Epithelial cell of proximal tubule (primary cell): ENCODE data around the gene FSCN2. TPM values are rescaled to one million over a fixed set of nuclear protein-coding genes. Genes with fewer than 3 reads are reported as not detected.
A peak's percentile ranks its signal among the peaks of the same experiment; 100 is the strongest.

ENCODE experiments used
- DNase-seq: peaks from one replicate; pipeline ENCODE4 v3.0.0-alpha.2; 2011; ENCODE audit warnings: low read depth
- H3K4me3 ChIP-seq: 2 replicates; pipeline ENCODE4 v1.5.1; 2011; ENCODE audit warnings: low read depth, mild to moderate bottlenecking, low read length
- total RNA-seq: library from RNA; depleted of rRNA; stranded (reverse); fragments of >200 nt; gene quantifications from 2 replicates; pipeline ENCODE4 v1.2.3, GENCODE V29; 2015
- TF ChIP-seq, protein P1 (sequence below): conservative IDR thresholded peaks from 2 replicates; pipeline ENCODE4 v1.5.1; 2012; ENCODE audit warnings: low read depth, mild to moderate bottlenecking, low read length

FSCN2 gene
- total RNA-seq, 1 donor from 2014 or later = not detected

DNA sequence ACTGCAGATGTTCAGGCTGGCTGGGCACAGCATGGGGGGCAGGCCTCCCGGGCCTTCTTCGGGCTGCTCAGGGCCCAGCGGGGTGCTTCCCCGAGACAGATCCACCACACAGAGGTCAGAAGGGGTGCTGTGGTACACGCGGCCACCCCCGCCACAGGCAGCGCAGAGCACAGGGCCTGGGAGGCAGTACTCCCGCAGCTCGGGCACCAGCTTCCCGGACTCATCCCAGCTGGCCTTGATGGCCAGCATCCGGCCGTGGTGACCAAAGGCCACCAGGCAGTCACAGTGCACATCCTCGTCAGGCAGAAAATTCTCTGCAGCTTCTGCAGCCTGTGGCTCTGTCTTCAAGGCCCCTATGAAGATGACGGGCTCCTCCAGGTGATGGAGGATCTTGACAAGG lies 22.1 kb downstream of the FSCN2 start:
- DNase-seq = no peak
- TF ChIP-seq, protein P1, sequence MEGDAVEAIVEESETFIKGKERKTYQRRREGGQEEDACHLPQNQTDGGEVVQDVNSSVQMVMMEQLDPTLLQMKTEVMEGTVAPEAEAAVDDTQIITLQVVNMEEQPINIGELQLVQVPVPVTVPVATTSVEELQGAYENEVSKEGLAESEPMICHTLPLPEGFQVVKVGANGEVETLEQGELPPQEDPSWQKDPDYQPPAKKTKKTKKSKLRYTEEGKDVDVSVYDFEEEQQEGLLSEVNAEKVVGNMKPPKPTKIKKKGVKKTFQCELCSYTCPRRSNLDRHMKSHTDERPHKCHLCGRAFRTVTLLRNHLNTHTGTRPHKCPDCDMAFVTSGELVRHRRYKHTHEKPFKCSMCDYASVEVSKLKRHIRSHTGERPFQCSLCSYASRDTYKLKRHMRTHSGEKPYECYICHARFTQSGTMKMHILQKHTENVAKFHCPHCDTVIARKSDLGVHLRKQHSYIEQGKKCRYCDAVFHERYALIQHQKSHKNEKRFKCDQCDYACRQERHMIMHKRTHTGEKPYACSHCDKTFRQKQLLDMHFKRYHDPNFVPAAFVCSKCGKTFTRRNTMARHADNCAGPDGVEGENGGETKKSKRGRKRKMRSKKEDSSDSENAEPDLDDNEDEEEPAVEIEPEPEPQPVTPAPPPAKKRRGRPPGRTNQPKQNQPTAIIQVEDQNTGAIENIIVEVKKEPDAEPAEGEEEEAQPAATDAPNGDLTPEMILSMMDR = no peak
- H3K4me3 ChIP-seq = no peak overlapping the region

- H3K4me3 ChIP-seq = peak overlapping the region; percentile 94
- DNase-seq = no peak
- TF ChIP-seq, protein P1 = no peak
Measured at GRCh38 chr17:81550830-81551457, 22.8 kb downstream of the FSCN2 start.

DNA sequence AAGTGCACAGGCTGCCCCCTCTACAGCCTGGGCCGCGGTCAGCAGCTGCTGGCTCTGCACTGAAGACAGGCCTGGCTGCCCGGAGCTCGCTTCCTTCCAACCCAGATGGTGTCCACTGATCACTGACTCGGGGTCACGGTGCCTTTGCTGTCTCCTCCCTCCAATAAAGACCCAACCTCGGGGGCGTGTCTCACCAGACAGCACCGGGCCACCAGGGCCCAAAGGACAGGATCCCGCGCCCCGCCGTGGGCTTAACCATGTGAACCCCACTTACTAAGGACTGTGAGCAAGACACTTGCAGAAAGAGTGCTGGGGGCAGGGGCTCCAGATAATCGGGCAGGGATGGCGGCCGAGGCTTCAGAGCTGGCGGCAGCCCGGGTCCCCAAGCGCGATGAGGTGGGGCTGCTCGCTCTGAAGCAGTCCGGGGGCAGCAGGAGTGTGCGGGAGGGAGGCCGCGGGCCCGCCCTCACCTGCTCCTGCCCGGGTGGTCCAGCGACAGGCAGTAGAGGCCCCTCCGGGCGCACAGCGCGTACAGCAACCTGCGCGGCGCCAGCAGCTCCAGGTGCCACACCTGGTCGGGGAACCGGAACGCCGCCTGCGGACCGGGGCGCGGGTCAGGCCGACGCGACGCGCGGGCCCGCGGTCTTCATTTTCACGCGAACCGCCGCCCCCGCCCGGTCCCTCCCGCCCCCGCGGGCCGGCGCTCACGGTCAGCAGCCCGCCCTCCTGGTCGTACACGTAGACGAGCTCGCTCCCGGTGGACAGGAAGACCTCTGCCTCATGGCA lies 23.5 kb downstream of the FSCN2 start:
- peak overlapping the region; percentile 94 for H3K4me3 ChIP-seq
- TF ChIP-seq, protein P1 = no peak
- DNase-seq = no peak

DNA sequence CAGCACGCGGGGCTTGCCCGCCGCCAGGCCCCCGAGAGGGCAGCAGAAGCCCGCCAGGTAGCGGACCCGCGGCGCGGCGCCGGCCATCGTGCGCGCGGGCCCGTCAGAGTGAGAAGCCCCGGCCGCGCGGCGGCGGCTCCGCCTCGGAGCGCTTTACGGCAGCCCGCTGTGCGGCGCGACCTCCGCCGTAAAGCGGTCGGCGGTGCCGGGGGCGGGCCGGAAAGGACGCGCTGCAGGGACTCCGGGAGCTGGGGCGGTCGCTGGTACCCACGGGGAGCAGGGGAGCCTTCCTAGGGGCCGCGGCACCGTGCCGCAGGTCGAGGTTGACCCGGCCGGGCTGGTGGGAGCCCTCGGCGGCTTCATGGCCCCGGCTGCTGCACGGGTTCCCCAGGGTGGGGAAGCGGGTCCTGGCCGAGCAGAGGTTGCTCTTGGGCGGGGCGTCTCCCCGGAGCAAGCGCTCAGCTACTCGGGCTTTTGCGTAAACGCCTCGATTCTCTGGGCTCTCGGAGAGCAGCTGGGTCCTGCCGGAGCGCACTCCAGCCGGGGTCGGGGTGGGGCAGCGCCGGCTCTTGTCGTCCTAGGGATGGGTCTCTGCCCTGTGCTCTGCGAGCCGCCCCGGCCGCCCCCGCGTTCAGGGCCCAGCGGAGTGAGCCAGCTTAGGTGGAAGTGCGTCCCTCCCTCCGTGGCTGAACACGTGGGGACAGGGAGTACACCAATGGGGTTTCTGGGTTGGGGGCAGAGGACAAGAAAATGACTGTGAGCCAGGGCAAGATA lies 24.3 kb downstream of the FSCN2 start, which contains the start of gene FAAP100:
TSS of gene FAAP100 (minus strand) at position 110 of the 774 bp plus-strand sequence. CDS start at position 87, 23 bp downstream.
- TF ChIP-seq, protein P1 = no peak
- no peak for DNase-seq
- H3K4me3 ChIP-seq = peak within 1 kb of the TSS; percentile 94

- peak overlapping the region; percentile 94 for H3K4me3 ChIP-seq
- DNase-seq = no peak
- TF ChIP-seq, protein P1 = peak; percentile 27
Measured at GRCh38 chr17:81553018-81553615, 24.9 kb downstream of the FSCN2 start.

DNA sequence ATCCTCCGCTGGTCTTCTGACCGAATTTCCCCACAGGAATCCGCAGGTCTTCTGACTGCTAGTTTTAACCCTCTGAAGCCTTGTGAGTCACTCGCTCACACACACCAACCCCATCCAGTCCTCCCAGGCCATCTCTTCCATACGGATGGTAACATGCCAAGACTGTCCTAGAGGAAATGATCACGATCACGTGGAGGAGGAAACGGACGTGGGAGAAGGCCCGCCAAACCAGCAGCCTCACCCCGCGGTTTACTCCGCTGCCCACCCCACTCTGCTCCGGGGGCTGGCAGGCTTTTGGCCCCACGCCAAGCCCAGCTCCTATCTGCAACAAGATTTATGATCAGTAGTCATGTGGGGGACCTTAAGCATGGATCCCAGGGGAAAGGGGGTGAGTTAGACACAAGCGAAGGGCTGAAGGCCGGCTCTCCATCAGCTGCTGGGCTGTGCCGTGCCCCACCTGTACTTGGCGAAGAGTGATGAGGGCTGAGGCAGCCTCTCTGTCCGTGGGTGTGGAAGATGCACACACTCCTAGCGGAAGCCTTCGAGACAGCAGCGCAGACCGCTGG lies 25.5 kb downstream of the FSCN2 start:
- peak overlapping the region; percentile 94 for H3K4me3 ChIP-seq
- TF ChIP-seq, protein P1 = no peak
- DNase-seq = peak; percentile 83
